GM23248 (cell line): ENCODE measurements around the gene MFF.

Experiments used
- EZH2 ChIP-seq: fragments of 200-600 bp; sonication (generic); IDR thresholded peaks from 2 replicates; pipeline ENCODE4 v1.6.1; 2018; ENCODE audit warnings: antibody characterized with exemption, mild to moderate bottlenecking; ENCODE audit not compliant: insufficient read depth, poor library complexity, severe bottlenecking
- EZH2phosphoT487 ChIP-seq: fragments of 200-600 bp; sonication (generic); IDR thresholded peaks from 2 replicates; pipeline ENCODE4 v1.6.1; 2018; ENCODE audit warnings: antibody characterized with exemption, moderate library complexity, mild to moderate bottlenecking, low read depth; ENCODE audit not compliant: insufficient read depth

- TF ChIP-seq EZH2, result no peak
- no peak for TF ChIP-seq EZH2phosphoT487
Observed at GRCh38 chr2:227339098-227339599, 14.1 kb downstream of the MFF start.
